AG09319 (cell line): ENCODE data around the gene GASK1B.

Source experiments
- DNase-seq: peaks from one replicate; pipeline ENCODE4 v3.0.0-alpha.2; 2010; ENCODE audit warnings: low read depth; ENCODE audit errors: extremely low read depth
- CTCF ChIP-seq: IDR thresholded peaks from 2 replicates; pipeline ENCODE4 v1.5.1; 2011; ENCODE audit warnings: low read depth, mild to moderate bottlenecking, inconsistent platforms, low read length, moderate library complexity

The GASK1B gene

GRCh38 chr4:158172261-158173258, at the start of gene GASK1B:
TSS of gene GASK1B (minus strand) at chr4:158173025. CDS start at chr4:158171375, 1,650 bp downstream.
- peak; percentile 81 for TF ChIP-seq CTCF
- peak; percentile 25 for DNase-seq

GRCh38 chr4:158219623-158220022, 46.8 kb upstream of the GASK1B start:
- no peak for DNase-seq
- no peak for TF ChIP-seq CTCF

GRCh38 chr4:158217763-158218162, 44.9 kb upstream of the GASK1B start:
- no peak for DNase-seq
- TF ChIP-seq CTCF = no peak

GRCh38 chr4:158214856-158215255, 42.0 kb upstream of the GASK1B start:
- TF ChIP-seq CTCF = no peak

GRCh38 chr4:158213466-158213865, 40.6 kb upstream of the GASK1B start:
- DNase-seq = no peak
- no peak for TF ChIP-seq CTCF

More at GRCh38 chr4:158214856-158215255, 42.0 kb upstream of the GASK1B start:
- DNase-seq = no peak

GRCh38 chr4:158211222-158211621, 38.4 kb upstream of the GASK1B start:
- no peak for TF ChIP-seq CTCF
- DNase-seq = no peak
